GM21515 (cell line): ENCODE results near the gene ADAMTS20.
"Not testable (repeated sequence)": the region's sequence is repeated elsewhere in the genome, so short reads cannot be mapped to it uniquely, and the experiment has no call there.

Experiments used
- ATAC-seq: cut with Tn5 transposase; IDR thresholded peaks from one replicate; pipeline ENCODE4 v1.9.1; 2021; ENCODE audit not compliant: unreplicated experiment

ADAMTS20 gene, protein sequence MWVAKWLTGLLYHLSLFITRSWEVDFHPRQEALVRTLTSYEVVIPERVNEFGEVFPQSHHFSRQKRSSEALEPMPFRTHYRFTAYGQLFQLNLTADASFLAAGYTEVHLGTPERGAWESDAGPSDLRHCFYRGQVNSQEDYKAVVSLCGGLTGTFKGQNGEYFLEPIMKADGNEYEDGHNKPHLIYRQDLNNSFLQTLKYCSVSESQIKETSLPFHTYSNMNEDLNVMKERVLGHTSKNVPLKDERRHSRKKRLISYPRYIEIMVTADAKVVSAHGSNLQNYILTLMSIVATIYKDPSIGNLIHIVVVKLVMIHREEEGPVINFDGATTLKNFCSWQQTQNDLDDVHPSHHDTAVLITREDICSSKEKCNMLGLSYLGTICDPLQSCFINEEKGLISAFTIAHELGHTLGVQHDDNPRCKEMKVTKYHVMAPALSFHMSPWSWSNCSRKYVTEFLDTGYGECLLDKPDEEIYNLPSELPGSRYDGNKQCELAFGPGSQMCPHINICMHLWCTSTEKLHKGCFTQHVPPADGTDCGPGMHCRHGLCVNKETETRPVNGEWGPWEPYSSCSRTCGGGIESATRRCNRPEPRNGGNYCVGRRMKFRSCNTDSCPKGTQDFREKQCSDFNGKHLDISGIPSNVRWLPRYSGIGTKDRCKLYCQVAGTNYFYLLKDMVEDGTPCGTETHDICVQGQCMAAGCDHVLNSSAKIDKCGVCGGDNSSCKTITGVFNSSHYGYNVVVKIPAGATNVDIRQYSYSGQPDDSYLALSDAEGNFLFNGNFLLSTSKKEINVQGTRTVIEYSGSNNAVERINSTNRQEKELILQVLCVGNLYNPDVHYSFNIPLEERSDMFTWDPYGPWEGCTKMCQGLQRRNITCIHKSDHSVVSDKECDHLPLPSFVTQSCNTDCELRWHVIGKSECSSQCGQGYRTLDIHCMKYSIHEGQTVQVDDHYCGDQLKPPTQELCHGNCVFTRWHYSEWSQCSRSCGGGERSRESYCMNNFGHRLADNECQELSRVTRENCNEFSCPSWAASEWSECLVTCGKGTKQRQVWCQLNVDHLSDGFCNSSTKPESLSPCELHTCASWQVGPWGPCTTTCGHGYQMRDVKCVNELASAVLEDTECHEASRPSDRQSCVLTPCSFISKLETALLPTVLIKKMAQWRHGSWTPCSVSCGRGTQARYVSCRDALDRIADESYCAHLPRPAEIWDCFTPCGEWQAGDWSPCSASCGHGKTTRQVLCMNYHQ (N-terminal part only)

GRCh38 chr12:43551971-43552559, at the start of gene ADAMTS20:
ADAMTS20 (minus strand) TSS chr12:43552203; CDS start chr12:43551921, 282 bp downstream.
- ATAC-seq: no peak

DNA sequence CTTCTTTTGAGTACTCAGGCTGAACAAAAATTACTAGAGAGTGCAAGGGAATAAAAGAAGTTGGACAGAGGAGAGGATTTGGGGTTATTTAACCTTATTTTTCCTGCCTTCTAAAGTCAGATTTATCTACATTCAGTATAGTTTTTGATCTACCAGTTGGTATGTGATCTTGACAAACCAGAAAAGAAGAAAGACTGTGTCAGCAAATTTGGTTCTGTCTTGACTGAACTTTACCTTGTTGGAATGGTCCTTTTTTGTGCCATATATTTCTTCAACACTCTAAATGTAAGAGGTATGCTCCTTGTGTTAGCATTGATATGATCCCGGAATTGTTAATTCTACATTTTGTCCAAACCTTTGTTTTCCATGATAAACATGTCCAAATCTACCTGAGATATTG, 47.7 kb upstream of the ADAMTS20 start:
- ATAC-seq: no peak

GRCh38 chr12:43599066-43599465, 47.1 kb upstream of the ADAMTS20 start:
- ATAC-seq: no peak

- no peak for ATAC-seq
Observed at GRCh38 chr12:43590307-43590706, 38.3 kb upstream of the ADAMTS20 start.

- ATAC-seq: no peak
Observed at GRCh38 chr12:43586646-43587245, 34.7 kb upstream of the ADAMTS20 start.

- no peak for ATAC-seq
Observed at GRCh38 chr12:43585676-43586075, 33.7 kb upstream of the ADAMTS20 start.

GRCh38 chr12:43580601-43581000, 28.6 kb upstream of the ADAMTS20 start:
- no peak for ATAC-seq

- ATAC-seq: no peak
Observed at GRCh38 chr12:43579206-43579605, 27.2 kb upstream of the ADAMTS20 start.

GRCh38 chr12:43578782-43579181, 26.8 kb upstream of the ADAMTS20 start:
- ATAC-seq: no peak

GRCh38 chr12:43577381-43577780, 25.4 kb upstream of the ADAMTS20 start:
- ATAC-seq: no peak

DNA sequence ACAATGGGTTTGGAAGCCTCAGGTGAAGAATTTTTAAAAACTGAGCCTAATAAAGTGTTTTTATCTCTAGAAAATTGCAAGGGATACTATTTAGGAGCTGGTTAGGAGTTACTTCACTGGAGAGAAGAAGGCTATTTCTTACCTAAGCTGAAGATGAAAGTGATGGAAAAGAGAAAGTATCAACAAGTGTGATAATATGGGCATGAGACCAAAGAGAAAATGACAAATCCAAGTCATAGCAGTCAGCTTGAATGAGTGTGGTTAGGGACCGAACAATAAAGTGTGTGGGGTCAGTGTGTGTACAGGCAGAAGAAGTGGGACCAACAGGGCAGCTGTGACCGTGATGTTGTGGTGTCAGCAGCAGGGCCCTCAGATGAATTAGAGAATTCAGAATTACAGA, 24.2 kb upstream of the ADAMTS20 start:
- ATAC-seq: no peak

DNA sequence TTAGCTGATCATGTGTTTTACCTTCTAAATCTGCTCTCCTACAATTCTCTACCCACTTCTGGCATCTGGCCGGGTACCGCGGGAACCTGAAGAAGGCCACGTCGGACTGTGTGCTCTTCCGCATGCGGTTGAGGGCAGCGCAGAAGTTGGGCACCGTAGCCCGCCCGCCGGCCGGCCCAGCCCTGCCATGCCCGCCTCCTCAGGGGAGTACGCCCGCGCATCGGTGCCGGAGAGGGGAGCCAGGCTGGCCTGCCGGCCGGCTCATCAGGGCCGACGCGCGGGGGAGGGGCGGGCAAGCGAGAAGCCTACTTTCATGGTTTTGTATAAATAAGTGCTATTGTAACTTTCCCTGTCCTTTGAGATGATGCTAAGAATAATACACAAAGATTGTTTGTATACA, 19.9 kb upstream of the ADAMTS20 start:
- ATAC-seq: no peak

GRCh38 chr12:43556057-43556456, 4.1 kb upstream of the ADAMTS20 start:
- no peak for ATAC-seq

DNA sequence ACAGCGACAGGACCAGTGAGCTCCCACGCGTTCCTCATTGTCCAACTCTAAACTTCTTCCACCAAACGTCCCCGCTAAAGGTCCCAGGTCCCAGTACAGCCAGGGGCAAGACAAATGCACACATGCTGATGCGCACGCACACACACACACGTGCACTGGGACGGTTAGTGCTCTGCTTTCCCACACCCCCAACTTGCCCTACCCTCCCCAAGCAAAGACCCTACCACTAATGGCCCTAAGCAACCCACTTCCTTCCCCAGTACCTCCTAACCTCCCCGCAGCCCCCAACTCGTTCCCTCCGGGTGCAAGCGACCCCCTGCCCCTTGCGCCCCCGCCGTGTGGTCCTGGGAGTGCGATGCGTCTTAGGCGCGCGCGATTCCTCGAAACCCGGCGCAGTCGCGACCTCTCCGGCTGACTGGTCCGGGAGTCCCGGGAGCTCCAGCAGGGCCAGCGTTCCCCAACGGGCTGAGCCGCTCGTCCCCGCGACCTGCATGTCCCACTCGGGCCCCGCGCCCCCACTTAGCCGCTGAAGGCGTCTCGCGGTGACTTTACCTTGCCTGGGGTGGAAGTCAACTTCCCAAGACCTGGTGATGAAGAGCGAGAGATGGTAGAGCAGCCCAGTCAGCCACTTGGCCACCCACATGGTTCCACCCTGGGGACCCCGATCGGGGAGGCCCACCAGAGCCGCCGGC, 578 bp downstream of the ADAMTS20 start:
- ATAC-seq: no peak

DNA sequence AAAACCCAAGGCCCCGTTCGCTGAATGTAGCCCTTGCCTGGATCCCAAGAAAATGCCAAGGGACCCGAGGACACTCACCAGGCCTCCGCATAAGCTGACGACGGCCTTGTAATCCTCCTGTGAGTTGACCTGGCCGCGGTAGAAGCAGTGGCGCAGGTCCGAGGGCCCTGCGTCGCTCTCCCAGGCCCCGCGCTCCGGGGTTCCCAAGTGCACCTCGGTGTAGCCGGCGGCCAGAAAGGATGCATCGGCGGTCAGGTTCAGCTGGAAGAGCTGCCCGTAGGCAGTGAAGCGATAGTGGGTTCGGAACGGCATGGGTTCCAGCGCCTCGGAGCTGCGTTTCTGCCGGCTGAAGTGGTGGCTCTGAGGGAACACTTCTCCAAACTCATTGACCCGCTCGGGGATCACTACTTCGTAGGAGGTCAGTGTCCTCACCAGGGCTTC, 1.2 kb downstream of the ADAMTS20 start:
- no peak for ATAC-seq

DNA sequence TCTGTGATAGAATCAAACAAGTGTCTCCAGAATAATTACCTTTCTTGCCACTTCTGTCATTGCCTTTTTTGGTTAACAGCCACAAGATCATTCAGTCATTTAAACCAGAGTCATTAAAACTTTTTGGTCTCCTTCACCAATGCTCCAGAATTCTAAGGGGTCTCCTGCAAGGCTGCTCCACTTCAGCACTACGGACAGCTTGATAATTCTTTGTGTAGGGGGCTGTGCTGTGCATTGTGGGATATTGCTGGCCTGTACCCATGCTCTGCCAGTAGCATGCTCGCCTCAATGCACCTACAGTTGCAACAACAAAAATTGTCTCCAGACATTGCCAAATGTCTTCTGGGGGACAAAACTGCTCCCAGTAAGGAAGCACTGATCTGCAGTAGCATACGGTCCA, 7.3 kb downstream of the ADAMTS20 start:
- ATAC-seq: no peak

DNA sequence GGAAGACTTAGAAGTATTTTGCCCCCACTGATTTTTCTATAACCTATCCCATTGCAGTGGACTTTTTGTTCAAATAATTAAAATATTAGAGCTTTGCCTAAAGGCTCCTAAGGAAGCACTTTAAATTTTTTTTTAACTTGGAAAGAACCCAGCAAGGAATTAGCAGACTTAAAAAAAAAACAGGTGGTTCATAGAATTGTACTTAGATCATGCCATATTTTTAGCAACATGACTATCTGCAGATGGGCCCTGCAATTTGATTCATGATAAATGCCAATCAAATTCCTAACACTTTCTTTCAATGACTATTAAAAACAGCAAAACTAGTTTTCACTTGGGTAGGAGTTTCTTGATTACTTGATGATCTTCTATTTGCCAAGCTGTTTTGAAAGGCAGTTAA, 11.5 kb downstream of the ADAMTS20 start:
- no peak for ATAC-seq

DNA sequence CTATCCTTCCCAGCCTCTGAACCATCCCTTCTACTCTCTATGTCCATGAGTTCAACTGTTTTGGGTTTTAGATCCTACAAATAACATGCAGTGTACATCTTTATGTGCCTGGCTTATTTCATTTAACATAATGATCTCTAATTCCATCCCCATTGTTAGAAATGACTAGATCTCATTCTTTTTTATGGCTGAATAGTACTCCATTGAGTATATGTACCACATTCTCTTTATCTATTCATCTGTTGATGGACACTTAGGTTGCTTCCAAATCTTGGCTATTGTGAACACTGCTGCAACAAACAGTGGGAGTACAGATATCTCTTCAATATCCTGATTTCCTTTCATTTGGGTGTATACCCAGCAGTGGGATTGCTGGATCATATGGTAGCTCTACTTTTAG, 14.3 kb downstream of the ADAMTS20 start:
- not testable (repeated sequence) for ATAC-seq

- no peak for ATAC-seq
Observed at GRCh38 chr12:43516045-43516444, 36.0 kb downstream of the ADAMTS20 start.

DNA sequence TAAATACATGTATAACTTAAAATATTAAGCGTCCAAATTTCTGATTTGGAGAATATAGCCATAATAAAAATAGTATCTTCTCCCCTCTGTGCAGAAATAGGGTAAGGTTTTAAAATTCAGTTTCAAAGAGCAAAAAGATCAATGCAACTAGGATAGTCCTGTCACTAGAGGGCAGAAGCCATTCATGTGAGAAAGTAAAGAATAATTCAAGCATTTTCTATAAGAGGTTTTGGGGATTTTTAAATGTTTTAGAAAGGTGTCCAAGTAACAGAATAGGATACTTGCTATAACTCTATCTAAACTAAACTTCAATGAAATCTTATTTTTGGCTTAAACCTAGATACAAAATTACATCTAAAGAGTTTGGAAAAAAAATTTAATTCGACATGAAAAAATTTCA, 50.3 kb downstream of the ADAMTS20 start:
- no peak for ATAC-seq
